HepG2 (cell line): ENCODE data around the gene PTCD1. TPM values are rescaled to one million over a fixed set of nuclear protein-coding genes. Genes with fewer than 3 reads are reported as not detected.
A peak's percentile ranks its signal among the peaks of the same experiment; 100 is the strongest.

Experiments
- ATAC-seq: fragments of 200-7000 bp; cut with Tn5 transposase; 3 replicates; pipeline ENCODE4 v1.9.1; 2020; ENCODE audit warnings: mild to moderate bottlenecking, moderate library complexity
- BruUV-seq: library from RNA; stranded (reverse); fragments of 400-500 nt; replicated peaks from 2 replicates; lab custom pipeline; 2021; lab: Mats Ljungman, UMichigan
- CTCF ChIA-PET: fragments of 300-600 bp; formaldehyde crosslinking; extraction: SDS; loops from one replicate; lab custom pipeline; 2021; ENCODE audit warnings: low total read pairs, inconsistent platforms, low intra/inter-chr PET ratio; lab: Yijun Ruan, JAX
- POLR2A ChIA-PET: fragments of 350-600 bp; sonication (Branson Sonifier 250); formaldehyde crosslinking; loops from one replicate; lab custom pipeline; 2020; ENCODE audit warnings: antibody characterized with exemption, inconsistent platforms; lab: Yijun Ruan, JAX
- DNase-seq: peaks from one replicate; pipeline ENCODE4 v3.0.0-alpha.2; 2015; ENCODE audit warnings: low spot score
- FAIRE-seq: peaks from 3 replicates; lab custom pipeline; 2011; peaks lifted over from hg19 to GRCh38; lab: Jason Lieb, UNC
- H2AFZ ChIP-seq: one replicate; pipeline ENCODE4 v1.6.1; 2011; ENCODE audit warnings: low read length, inconsistent platforms
- H3K27ac ChIP-seq: fragments of 300-600 bp; 3 replicates; pipeline ENCODE4 v1.8.0; 2011; ENCODE audit warnings: mixed run types, mild to moderate bottlenecking, mixed read lengths, low read length, inconsistent platforms; ENCODE audit not compliant: insufficient read depth; ENCODE audit errors: extremely low read length
- H3K27me3 ChIP-seq, 2 experiments: fragments of 200-600 bp in 1 of 2; 2 replicates in 1 of 2; 3 replicates in 1 of 2; pipeline versions ENCODE4 v1.6.0 to v1.8.0; 2011; ENCODE audit warnings: low read length in 2 of 2, mild to moderate bottlenecking in 2 of 2, moderate library complexity in 2 of 2, inconsistent platforms in 1 of 2; ENCODE audit not compliant: insufficient read depth in 2 of 2, control insufficient read depth in 1 of 2
- H3K36me3 ChIP-seq, 2 experiments: fragments of 200-600 bp in 1 of 2; replicated peaks in 1 of 2; 2 replicates in 1 of 2; 3 replicates in 1 of 2; pipeline versions ENCODE4 v1.5.1 to v1.8.0; 2011; ENCODE audit warnings: low read length in 2 of 2, inconsistent platforms in 1 of 2; ENCODE audit not compliant: insufficient read depth in 2 of 2, control insufficient read depth in 1 of 2
- H3K4me1 ChIP-seq: 2 replicates; pipeline ENCODE4 v1.5.1; 2012; ENCODE audit warnings: low read length, inconsistent platforms; ENCODE audit not compliant: insufficient read depth
- H3K4me2 ChIP-seq: 2 replicates; pipeline ENCODE4 v1.6.0; 2011; ENCODE audit warnings: low read depth, low read length, inconsistent platforms
- H3K4me3 ChIP-seq, 3 experiments: fragments of 200-600 bp in 1 of 3; sonication (generic), shearing (Covaris generic) in 1 of 3; replicated peaks in 1 of 3; 2 replicates each; pipeline ENCODE4 v1.5.1; 2011 to 2016; ENCODE audit warnings: low read length in 3 of 3, inconsistent platforms in 2 of 3, low read depth in 2 of 3, mild to moderate bottlenecking in 2 of 3, control low read depth in 1 of 3, mixed read lengths in 1 of 3; ENCODE audit not compliant: insufficient read depth in 1 of 3
- H3K79me2 ChIP-seq: one replicate; pipeline ENCODE4 v1.6.1; 2011; ENCODE audit warnings: low read length, inconsistent platforms; ENCODE audit not compliant: insufficient read depth
- H3K9ac ChIP-seq: 2 replicates; pipeline ENCODE4 v1.6.0; 2011; ENCODE audit warnings: mild to moderate bottlenecking, low read depth, low read length, inconsistent platforms; ENCODE audit not compliant: insufficient read depth
- H3K9me3 ChIP-seq: 2 replicates; pipeline ENCODE4 v1.5.1; 2012; ENCODE audit warnings: mild to moderate bottlenecking, low read length
- H4K20me1 ChIP-seq: 2 replicates; pipeline ENCODE4 v1.6.0; 2011; ENCODE audit warnings: inconsistent platforms, mild to moderate bottlenecking, low read length, moderate library complexity; ENCODE audit not compliant: insufficient read depth
- DMAP1 ChIP-seq: IDR thresholded peaks from 2 replicates; pipeline ENCODE4 v1.6.1; 2016
- POLR2A ChIP-seq, 2 experiments: IDR thresholded peaks; 2 replicates each; pipeline ENCODE4 v1.6.1; 2011; ENCODE audit warnings: low read depth in 2 of 2, low read length in 2 of 2, mild to moderate bottlenecking in 1 of 2, moderate library complexity in 1 of 2; ENCODE audit not compliant: insufficient read depth in 1 of 2
- POLR2G ChIP-seq: fragments of 200-400 bp; formaldehyde crosslinking; IDR thresholded peaks from 2 replicates; pipeline ENCODE4 v1.6.1; 2018; ENCODE audit warnings: mild to moderate bottlenecking, low read depth, low read length, moderate library complexity
- SMC3 ChIP-seq: IDR thresholded peaks from 2 replicates; pipeline ENCODE4 v1.6.1; 2011; ENCODE audit warnings: low read length, improper control_type of control experiment
- STAG1 ChIP-seq: sonication (generic); formaldehyde crosslinking; IDR thresholded peaks from 2 replicates; pipeline ENCODE4 v1.4.0; 2020; ENCODE audit warnings: missing genetic modification reagents
- THRA ChIP-seq: sonication (generic); formaldehyde crosslinking; IDR thresholded peaks from 2 replicates; pipeline ENCODE4 v1.4.0; 2020; ENCODE audit warnings: missing genetic modification reagents, borderline replicate concordance
- ZBTB33 ChIP-seq: sonication (generic); formaldehyde crosslinking; IDR thresholded peaks from 2 replicates; pipeline ENCODE4 v1.4.0; 2020; ENCODE audit warnings: missing genetic modification reagents
- ZNF33B ChIP-seq: sonication (generic); formaldehyde crosslinking; IDR thresholded peaks from 2 replicates; pipeline ENCODE4 v1.5.1; 2020; ENCODE audit warnings: mild to moderate bottlenecking, missing genetic modification reagents
- ZNF503 ChIP-seq: sonication (generic); formaldehyde crosslinking; IDR thresholded peaks from 2 replicates; pipeline ENCODE4 v1.4.0; 2020; ENCODE audit warnings: missing genetic modification reagents
- ZNF574 ChIP-seq: sonication (generic); formaldehyde crosslinking; IDR thresholded peaks from 2 replicates; pipeline ENCODE4 v1.4.0; 2020; ENCODE audit warnings: missing genetic modification reagents
- ZSCAN29 ChIP-seq: sonication (generic); formaldehyde crosslinking; conservative IDR thresholded peaks from 2 replicates; pipeline ENCODE4 v1.4.0; 2020; ENCODE audit warnings: mild to moderate bottlenecking, missing genetic modification reagents
- ZZZ3 ChIP-seq: sonication (generic); formaldehyde crosslinking; IDR thresholded peaks from 2 replicates; pipeline ENCODE4 v1.4.0; 2020; ENCODE audit warnings: missing genetic modification reagents, mild to moderate bottlenecking, borderline replicate concordance
- WGBS: methylation state at CpG from one replicate; pipeline ENCODE4 v1.1.6; 2017; ENCODE audit warnings: low lambda C conversion rate; 5-methylcytosine and 5-hydroxymethylcytosine counted together
- in situ Hi-C: cut with HindIII; loops from 2 replicates; pipeline ENCODE4 v1.10.0; 2017; ENCODE audit warnings: low pct_unique_long_range_greater_than_20kb; ENCODE audit not compliant: extremely low pct_ligation_motif_present
- intact Hi-C: fragments of 100-400 bp; cut with micrococcal nuclease; formaldehyde crosslinking; loops from one replicate; pipeline ENCODE4 v1.10.0; 2022; ENCODE audit not compliant: unreplicated experiment
- polyA plus RNA-seq, 8 experiments: library from polyadenylated mRNA; depleted of rRNA in 3 of 8; stranded (reverse) in 7 of 8; unstranded in 1 of 8; fragments of >200 nt; fragmentation: Illumina TruSeq in 4 of 8; extraction: Trizol in 4 of 8; gene quantifications; 2 replicates each; pipeline versions ENCODE4 v1.2.1 to v1.2.3, GENCODE V29; 2011 to 2016; ENCODE audit warnings: low read depth in 4 of 8, missing spikeins in 1 of 8, mixed read lengths in 1 of 8; ENCODE audit not compliant: insufficient read depth in 1 of 8
- total RNA-seq, 5 experiments: library from RNA; depleted of rRNA; stranded (reverse); fragments of >200 nt; fragmentation: Illumina TruSeq; extraction: Trizol; gene quantifications; 2 replicates each; pipeline ENCODE4 v1.2.3, GENCODE V29; 2016; ENCODE audit warnings: low read depth in 1 of 5
- TF ChIP-seq, protein P1 (sequence below): sonication (generic); formaldehyde crosslinking; IDR thresholded peaks from 2 replicates; pipeline ENCODE4 v1.5.0; 2020; ENCODE audit warnings: mild to moderate bottlenecking, missing genetic modification reagents, moderate library complexity

The PTCD1 gene
- total and polyA plus RNA-seq, 2 of the 13 experiments (the other 11 are each of a cell fraction or from before 2014, with no cell fraction given) = 3.0 to 8.4 TPM

DNA sequence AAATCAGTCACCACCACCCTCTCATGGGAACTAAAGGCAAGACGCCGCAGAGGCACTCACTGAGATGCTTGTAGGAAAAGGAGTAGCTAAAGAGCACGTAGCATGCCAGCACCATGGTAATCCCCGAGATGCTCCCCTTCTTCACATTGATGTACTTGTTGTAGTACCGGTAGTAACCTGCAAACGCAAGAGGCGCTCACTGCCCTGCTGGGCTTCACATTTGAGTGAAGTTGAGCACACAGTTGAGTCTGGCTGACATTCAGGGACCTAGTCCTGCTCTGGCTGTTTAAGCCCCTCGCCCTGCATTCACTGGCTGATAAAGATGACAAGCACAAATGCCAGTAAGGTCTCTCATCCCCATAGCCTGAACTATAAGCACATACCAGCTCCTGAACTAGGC is 20.5 kb upstream of the PTCD1 start:
- Histone ChIP-seq H3K9me3 (no peaks in the 10 kb centered on the region), H3K4me2 (no peak overlapping the region), H3K79me2 (peaks cover 57% of the 10 kb centered on the region), H3K4me3 (no peak overlapping the region), H3K9ac (no peak overlapping the region)
- peak; percentile 67 for ATAC-seq
- TF ChIP-seq SMC3 = peak; percentile 4; the same call in 1 of the 2 replicates
- TF ChIP-seq POLR2A (IDR thresholded peaks at IDR 0.05; ENCODE audit: insufficient read depth in 1 of 2, low read depth in 2 of 2, low read length in 2 of 2) = peak in 1 of 2 experiments; percentile 23; a peak in 1 of 4 replicates
- TF ChIP-seq STAG1 (CRISPR knock-in tag) = peak; percentile 41; the same call in 1 of the 2 replicates
- no peak for TF ChIP-seq ZNF503 (CRISPR knock-in tag)
- TF ChIP-seq ZNF574 (CRISPR knock-in tag) = 0 out of 2 replicates have a peak, but pooled peaks have one; percentile 36
- no peak for TF ChIP-seq ZNF33B
- 0 out of 2 replicates have a peak, but pooled peaks have one; percentile 19 for TF ChIP-seq ZBTB33
- TF ChIP-seq ZZZ3 (CRISPR knock-in tag) = no peak
- TF ChIP-seq DMAP1 (CRISPR knock-in tag) = no peak
- no peak for TF ChIP-seq ZSCAN29 (CRISPR knock-in tag)
- TF ChIP-seq, protein P1, sequence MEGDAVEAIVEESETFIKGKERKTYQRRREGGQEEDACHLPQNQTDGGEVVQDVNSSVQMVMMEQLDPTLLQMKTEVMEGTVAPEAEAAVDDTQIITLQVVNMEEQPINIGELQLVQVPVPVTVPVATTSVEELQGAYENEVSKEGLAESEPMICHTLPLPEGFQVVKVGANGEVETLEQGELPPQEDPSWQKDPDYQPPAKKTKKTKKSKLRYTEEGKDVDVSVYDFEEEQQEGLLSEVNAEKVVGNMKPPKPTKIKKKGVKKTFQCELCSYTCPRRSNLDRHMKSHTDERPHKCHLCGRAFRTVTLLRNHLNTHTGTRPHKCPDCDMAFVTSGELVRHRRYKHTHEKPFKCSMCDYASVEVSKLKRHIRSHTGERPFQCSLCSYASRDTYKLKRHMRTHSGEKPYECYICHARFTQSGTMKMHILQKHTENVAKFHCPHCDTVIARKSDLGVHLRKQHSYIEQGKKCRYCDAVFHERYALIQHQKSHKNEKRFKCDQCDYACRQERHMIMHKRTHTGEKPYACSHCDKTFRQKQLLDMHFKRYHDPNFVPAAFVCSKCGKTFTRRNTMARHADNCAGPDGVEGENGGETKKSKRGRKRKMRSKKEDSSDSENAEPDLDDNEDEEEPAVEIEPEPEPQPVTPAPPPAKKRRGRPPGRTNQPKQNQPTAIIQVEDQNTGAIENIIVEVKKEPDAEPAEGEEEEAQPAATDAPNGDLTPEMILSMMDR (CRISPR knock-in tag) = peak; percentile 44; the same call in 1 of the 2 replicates
- TF ChIP-seq THRA (CRISPR knock-in tag) = no peak
- TF ChIP-seq POLR2G = peak; percentile 12; the same call in 1 of the 2 replicates
- TF ChIP-seq, all 625 proteins: peak for 7
- Histone ChIP-seq H4K20me1 (peaks cover 49% of the 10 kb centered on the region), H3K36me3 (peaks cover 22 to 79% of the 10 kb centered on the region in 2 experiments), H3K4me1 (peaks cover 38% of the 10 kb centered on the region), H2AFZ (no peak overlapping the region), H3K27me3 (no peaks in the 10 kb centered on the region), H3K27ac (no peak overlapping the region)
- in situ Hi-C loops (no loop called here), intact Hi-C loops (no loop called here)
- DNase-seq (peak; percentile 35), FAIRE-seq (peak; percentile 37)
- ChIA-PET CTCF (no interaction called here), POLR2A (interaction anchor here (0.6 kb wide), 1 partner anchor 13 kb away, joined by 5 read pairs; no protein-coding TSS in a partner anchor)
- WGBS = 97% methylated on average over 8 of the region's 8 CpGs
- no TSS peak for BruUV-seq
